OCI-LY3 (cell line): ENCODE measurements around the gene MSMB.

Source experiments
- CTCF ChIP-seq: fragments of 200-600, 300-600 bp; sonication (generic); IDR thresholded peaks from 2 replicates; pipeline ENCODE4 v1.5.1; 2014; ENCODE audit warnings: antibody characterized with exemption, low read length, low read depth
- EZH2phosphoT487 ChIP-seq: fragments of 200-600 bp; shearing (Covaris generic); IDR thresholded peaks from 2 replicates; pipeline ENCODE4 v1.6.1; 2018; ENCODE audit warnings: antibody characterized with exemption, mixed run types, low read depth

- no peak for TF ChIP-seq CTCF
- no peak for TF ChIP-seq EZH2phosphoT487
Measured at GRCh38 chr10:46079831-46080585, 33.9 kb upstream of the MSMB start.
